ENCODE measurements around the gene NOX5.

DNA sequence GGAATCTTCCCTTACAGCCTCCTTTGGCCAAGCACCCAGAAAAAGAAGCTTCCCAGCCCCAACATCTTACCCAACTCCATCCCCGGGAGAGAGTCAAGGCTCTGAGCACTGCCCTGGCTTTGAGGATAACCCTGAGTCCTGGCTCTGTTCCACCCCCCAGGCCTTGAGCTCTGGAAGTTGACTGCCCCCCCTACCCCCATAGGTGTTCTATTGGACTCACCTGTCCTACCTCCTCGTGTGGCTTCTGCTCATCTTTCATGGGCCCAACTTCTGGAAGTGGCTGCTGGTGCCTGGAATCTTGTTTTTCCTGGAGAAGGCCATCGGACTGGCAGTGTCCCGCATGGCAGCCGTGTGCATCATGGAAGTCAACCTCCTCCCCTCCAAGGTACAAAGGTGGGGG lies 22.3 kb downstream of the NOX5 start:
- TF ChIP-seq POLR2A (IDR thresholded peaks at IDR 0.05) = no peak
- TF ChIP-seq, protein P1, sequence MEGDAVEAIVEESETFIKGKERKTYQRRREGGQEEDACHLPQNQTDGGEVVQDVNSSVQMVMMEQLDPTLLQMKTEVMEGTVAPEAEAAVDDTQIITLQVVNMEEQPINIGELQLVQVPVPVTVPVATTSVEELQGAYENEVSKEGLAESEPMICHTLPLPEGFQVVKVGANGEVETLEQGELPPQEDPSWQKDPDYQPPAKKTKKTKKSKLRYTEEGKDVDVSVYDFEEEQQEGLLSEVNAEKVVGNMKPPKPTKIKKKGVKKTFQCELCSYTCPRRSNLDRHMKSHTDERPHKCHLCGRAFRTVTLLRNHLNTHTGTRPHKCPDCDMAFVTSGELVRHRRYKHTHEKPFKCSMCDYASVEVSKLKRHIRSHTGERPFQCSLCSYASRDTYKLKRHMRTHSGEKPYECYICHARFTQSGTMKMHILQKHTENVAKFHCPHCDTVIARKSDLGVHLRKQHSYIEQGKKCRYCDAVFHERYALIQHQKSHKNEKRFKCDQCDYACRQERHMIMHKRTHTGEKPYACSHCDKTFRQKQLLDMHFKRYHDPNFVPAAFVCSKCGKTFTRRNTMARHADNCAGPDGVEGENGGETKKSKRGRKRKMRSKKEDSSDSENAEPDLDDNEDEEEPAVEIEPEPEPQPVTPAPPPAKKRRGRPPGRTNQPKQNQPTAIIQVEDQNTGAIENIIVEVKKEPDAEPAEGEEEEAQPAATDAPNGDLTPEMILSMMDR (IDR thresholded peaks at IDR 0.05) = no peak

Measured in esophagus squamous epithelium (tissue), 4 donors.